Measurements from ENCODE around the gene PRDM16. TPM values are rescaled to one million over a fixed set of nuclear protein-coding genes. Genes with fewer than 3 reads are reported as not detected.

PRDM16 gene
- total RNA-seq, 1 experiment from 2014 or later = 0.61 TPM

- DNase-seq (ENCODE audit: low read depth, low spot score) = no peak
- in situ Hi-C loops (cut with HindIII; ENCODE audit: low pct_unique_long_range_greater_than_20kb, low sequenced_read_pairs) = no loop called here
Measured at GRCh38 chr1:3306583-3307291, 237.7 kb downstream of the PRDM16 start.

- DNase-seq (ENCODE audit: low read depth, low spot score) = no peak
- in situ Hi-C loops (cut with HindIII; ENCODE audit: low pct_unique_long_range_greater_than_20kb, low sequenced_read_pairs) = no loop called here
Measured at GRCh38 chr1:3307359-3307758, 238.4 kb downstream of the PRDM16 start.

- in situ Hi-C loops (cut with HindIII; ENCODE audit: low pct_unique_long_range_greater_than_20kb, low sequenced_read_pairs) = no loop called here
- DNase-seq (ENCODE audit: low read depth, low spot score) = no peak
Measured at GRCh38 chr1:3308053-3308452, 239.1 kb downstream of the PRDM16 start.

- DNase-seq (ENCODE audit: low read depth, low spot score) = no peak
- in situ Hi-C loops (cut with HindIII; ENCODE audit: low pct_unique_long_range_greater_than_20kb, low sequenced_read_pairs) = no loop called here
Measured at GRCh38 chr1:3310718-3311400, 241.9 kb downstream of the PRDM16 start.

- in situ Hi-C loops (cut with HindIII; ENCODE audit: low pct_unique_long_range_greater_than_20kb, low sequenced_read_pairs) = no loop called here
- no peak for DNase-seq (ENCODE audit: low read depth, low spot score)
Measured at GRCh38 chr1:3311711-3312110, 242.7 kb downstream of the PRDM16 start.

- no peak for DNase-seq (ENCODE audit: low read depth, low spot score)
- in situ Hi-C loops (cut with HindIII; ENCODE audit: low pct_unique_long_range_greater_than_20kb, low sequenced_read_pairs) = no loop called here
Measured at GRCh38 chr1:3312310-3312897, 243.4 kb downstream of the PRDM16 start.

GRCh38 chr1:3312898-3313575 lies 244.0 kb downstream of the PRDM16 start:
- DNase-seq (ENCODE audit: low read depth, low spot score) = peak; percentile 42
- in situ Hi-C loops (cut with HindIII; ENCODE audit: low pct_unique_long_range_greater_than_20kb, low sequenced_read_pairs) = no loop called here

- in situ Hi-C loops (cut with HindIII; ENCODE audit: low pct_unique_long_range_greater_than_20kb, low sequenced_read_pairs) = no loop called here
Measured at GRCh38 chr1:3313576-3313950, 244.6 kb downstream of the PRDM16 start.

GRCh38 chr1:3314491-3315381 lies 245.7 kb downstream of the PRDM16 start:
- in situ Hi-C loops (cut with HindIII; ENCODE audit: low pct_unique_long_range_greater_than_20kb, low sequenced_read_pairs) = no loop called here
- no peak for DNase-seq (ENCODE audit: low read depth, low spot score)

More at GRCh38 chr1:3313576-3313950, 244.6 kb downstream of the PRDM16 start:
- no peak for DNase-seq (ENCODE audit: low read depth, low spot score)

DNA sequence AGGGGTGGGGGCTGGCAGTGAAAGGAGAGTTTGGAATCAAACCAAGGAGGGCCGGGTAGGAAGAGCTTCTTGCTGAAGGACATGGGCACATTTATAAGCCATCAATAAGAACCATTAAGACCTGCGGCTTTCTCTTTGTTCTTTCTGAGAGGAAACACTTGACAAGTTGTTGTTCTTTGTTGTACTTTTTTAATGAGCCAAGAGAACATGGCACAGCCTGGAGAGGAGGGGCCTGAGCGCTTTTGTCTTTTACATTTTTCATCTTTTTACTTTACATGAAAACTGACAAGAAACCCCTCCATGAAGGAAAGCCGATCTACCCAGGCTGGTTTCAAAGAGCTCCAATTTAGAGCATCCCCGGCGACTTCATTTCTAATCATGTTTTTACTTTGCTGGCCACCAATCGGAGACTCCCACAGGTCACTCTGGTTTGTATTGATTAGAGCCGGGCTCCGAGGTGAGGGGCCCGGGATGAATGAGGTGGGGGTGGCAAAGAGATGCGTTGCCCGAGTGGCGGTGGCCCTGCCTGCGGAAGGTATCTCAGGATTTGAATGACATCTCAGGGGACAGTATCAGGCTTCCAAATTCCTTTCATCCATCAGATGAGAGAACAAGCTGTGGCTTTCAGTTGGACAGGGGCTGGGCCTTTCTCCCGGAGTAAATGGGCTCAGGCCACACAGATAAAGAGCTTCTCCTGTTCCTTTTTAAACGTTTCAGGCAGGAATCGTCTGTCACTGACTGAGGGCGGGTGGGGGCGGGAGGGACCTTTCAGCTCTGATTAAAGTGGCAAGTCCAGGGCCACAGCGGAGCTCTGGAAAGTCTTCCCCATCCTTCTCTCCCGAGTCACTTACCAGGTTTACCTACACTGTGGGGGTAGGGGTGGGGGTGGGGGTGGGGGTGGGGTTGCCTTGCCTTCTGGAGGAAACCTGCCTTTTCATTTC lies 246.7 kb downstream of the PRDM16 start:
- in situ Hi-C loops (cut with HindIII; ENCODE audit: low pct_unique_long_range_greater_than_20kb, low sequenced_read_pairs) = no loop called here
- no peak for DNase-seq (ENCODE audit: low read depth, low spot score)

DNA sequence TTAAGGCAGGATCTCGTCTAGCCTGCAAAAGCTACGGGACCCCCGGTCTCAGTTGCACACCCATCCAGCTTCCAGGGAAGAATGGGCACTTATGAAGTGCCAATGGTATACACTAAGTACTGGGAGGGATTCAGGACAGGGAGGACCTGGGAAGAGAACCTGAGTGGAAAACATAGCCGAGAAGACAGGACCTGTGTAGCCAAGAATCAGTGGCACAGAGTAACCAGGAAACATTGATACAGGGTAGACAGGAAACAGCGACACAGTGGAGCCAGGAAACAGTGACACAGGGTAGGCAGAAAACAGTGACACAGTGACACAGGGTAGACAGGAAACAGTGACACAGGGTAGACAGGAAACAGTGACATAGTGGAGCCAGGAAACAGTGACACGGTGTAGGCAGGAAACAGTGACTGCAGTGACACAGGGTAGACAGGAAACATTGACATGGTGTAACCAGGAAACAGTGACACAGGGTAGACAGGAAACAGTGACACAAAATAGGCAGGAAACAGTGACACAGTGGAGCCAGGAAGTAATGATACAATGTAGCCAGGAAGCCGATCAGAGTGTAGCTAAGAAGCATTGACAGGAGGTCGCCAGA lies 247.4 kb downstream of the PRDM16 start:
- no peak for DNase-seq (ENCODE audit: low read depth, low spot score)
- in situ Hi-C loops (cut with HindIII; ENCODE audit: low pct_unique_long_range_greater_than_20kb, low sequenced_read_pairs) = no loop called here

GRCh38 chr1:3317456-3317855 lies 248.5 kb downstream of the PRDM16 start:
- no peak for DNase-seq (ENCODE audit: low read depth, low spot score)
- in situ Hi-C loops (cut with HindIII; ENCODE audit: low pct_unique_long_range_greater_than_20kb, low sequenced_read_pairs) = no loop called here

DNA sequence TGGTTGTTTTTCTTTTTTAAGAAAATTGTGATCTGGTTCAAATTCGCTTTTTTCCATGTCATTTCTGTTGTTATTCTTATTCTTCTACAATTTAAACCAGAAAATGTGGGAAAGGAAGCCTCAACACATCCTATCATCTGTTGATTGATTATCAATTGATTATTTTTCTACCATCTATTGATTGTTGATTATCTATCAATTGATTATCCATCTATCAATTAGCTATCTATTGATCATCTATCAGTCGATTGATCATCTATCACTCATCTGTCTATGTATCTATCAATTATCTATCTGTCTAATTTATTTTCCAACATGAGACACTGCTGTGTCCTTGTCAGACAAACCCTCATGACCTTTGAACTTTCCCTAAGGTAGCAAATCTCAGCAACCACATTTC lies 249.3 kb downstream of the PRDM16 start:
- DNase-seq (ENCODE audit: low read depth, low spot score) = no peak
- in situ Hi-C loops (cut with HindIII; ENCODE audit: low pct_unique_long_range_greater_than_20kb, low sequenced_read_pairs) = no loop called here

- in situ Hi-C loops (cut with HindIII; ENCODE audit: low pct_unique_long_range_greater_than_20kb, low sequenced_read_pairs) = no loop called here
- peak; percentile 75 for DNase-seq (ENCODE audit: low read depth, low spot score)
Measured at GRCh38 chr1:3319874-3320245, 250.9 kb downstream of the PRDM16 start.

GRCh38 chr1:3320246-3321152 lies 251.5 kb downstream of the PRDM16 start:
- in situ Hi-C loops (cut with HindIII; ENCODE audit: low pct_unique_long_range_greater_than_20kb, low sequenced_read_pairs) = no loop called here

More at GRCh38 chr1:3320246-3321152, 251.5 kb downstream of the PRDM16 start:
- DNase-seq (ENCODE audit: low read depth, low spot score) = no peak

All from SK-MEL-5 (cell line).